Left lung (tissue), 10 donors: Measurements from ENCODE around the gene NCKAP1. TPM values are rescaled to one million over a fixed set of nuclear protein-coding genes. Genes with fewer than 3 reads are reported as not detected.

Source experiments
- ATAC-seq: fragments of 200-7000 bp; cut with Tn5 transposase; one replicate; pipeline ENCODE4 v1.9.1; 2020; ENCODE audit warnings: moderate library complexity
- DNase-seq, 4 donors: peaks; one replicate each; pipeline ENCODE4 v3.0.0-alpha.2; 2013 to 2020
- H3K27ac ChIP-seq, 2 donors: fragments of 200-600 bp; sonication (generic) in 1 of 2; one replicate each; pipeline versions ENCODE4 v1.5.0 to v1.8.0; 2020 to 2021
- H3K27me3 ChIP-seq, 2 donors: fragments of 200-600 bp; sonication (generic) in 1 of 2; one replicate each; pipeline versions ENCODE4 v1.5.0 to v1.8.0; 2020 to 2021
- H3K36me3 ChIP-seq, 2 donors: fragments of 200-600 bp; sonication (generic) in 1 of 2; one replicate each; pipeline versions ENCODE4 v1.5.0 to v1.8.0; 2020 to 2021
- H3K4me1 ChIP-seq, 2 donors: fragments of 200-600 bp; one replicate each; pipeline ENCODE4 v1.8.0; 2021
- H3K4me3 ChIP-seq, 2 donors: fragments of 200-600 bp; sonication (generic) in 1 of 2; one replicate each; pipeline versions ENCODE4 v1.5.0 to v1.8.0; 2020 to 2021; ENCODE audit warnings: mild to moderate bottlenecking in 1 of 2
- H3K9me3 ChIP-seq, 2 donors: fragments of 200-600 bp; sonication (generic) in 1 of 2; one replicate each; pipeline versions ENCODE4 v1.5.0 to v1.8.0; 2020 to 2021
- intact Hi-C, 2 donors: fragments of 100-400 bp; cut with DNase I; formaldehyde crosslinking; loops; one replicate each; pipeline versions ENCODE4 v1.11.2 to v1.14.2; 2022
- polyA plus RNA-seq, 6 donors: library from polyadenylated mRNA; unstranded; fragments of 120-200 nt; gene quantifications; one replicate each; pipeline ENCODE4 v1.2.1, GENCODE V29; 2013; ENCODE audit not compliant: insufficient read length in 6 of 6
- total RNA-seq, 2 donors: library from RNA; stranded (reverse); fragmentation: NEBNext Ultra II Directional; extraction: Animal tissue kit (Norgen Biotek cat#: 25700); gene quantifications; one replicate each; pipeline ENCODE4 v1.2.1, GENCODE V29; 2021
- TF ChIP-seq, protein P1 (sequence below), 2 donors: fragments of 200-600 bp; sonication (generic) in 1 of 2; IDR thresholded peaks; one replicate each; pipeline versions ENCODE4 v1.5.0 to v1.8.0; 2021; ENCODE audit warnings: antibody characterized with exemption in 2 of 2
- donor health status: DM: no; HTN: yes; CAD: no.
- donor health status: DM: no; HTN: no; CAD: no.

NCKAP1 gene
- total and polyA plus RNA-seq, 8 donors: 98.3 to 128 (median 117) TPM

DNA sequence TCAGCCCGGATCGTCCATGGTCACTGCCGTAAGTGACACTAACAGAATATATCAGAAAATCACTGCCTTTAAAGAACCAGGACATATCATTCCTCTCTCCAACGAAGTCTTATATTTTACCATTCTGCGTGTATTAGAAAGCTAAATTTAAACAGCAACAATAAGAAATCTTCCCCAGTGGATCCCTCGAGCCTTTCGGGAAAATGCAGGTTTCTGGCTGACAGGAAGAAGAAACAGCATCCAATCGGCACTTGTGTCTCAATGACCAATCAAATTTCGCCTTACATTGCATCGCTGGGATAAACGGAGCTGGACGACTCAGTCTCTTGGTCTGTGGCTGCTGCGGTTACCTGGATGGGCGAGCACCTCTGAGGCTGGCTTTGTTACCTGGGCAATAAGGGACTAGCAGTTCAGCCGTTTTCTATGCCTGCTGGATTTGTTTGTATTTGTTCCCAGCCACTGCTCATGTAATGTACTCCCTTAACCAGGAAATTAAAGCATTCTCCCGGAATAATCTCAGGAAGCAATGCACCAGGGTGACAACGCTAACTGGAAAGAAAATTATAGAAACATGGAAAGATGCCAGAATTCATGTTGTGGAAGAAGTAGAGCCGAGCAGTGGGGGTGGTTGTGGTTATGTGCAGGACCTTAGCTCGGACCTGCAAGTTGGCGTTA is 40.3 kb upstream of the NCKAP1 start, which contains the start of gene DUSP19:
DUSP19 (plus strand) TSS at position 284 of the 675 bp plus-strand sequence; CDS start at position 471, 187 bp downstream.
- Histone ChIP-seq H3K27ac (peak within 1 kb of the TSS; percentile 84 to 88), H3K36me3 (no peaks in the 10 kb centered on the region), H3K9me3 (no peaks in the 10 kb centered on the region), H3K27me3 (peaks cover 0 to 6% of the 10 kb centered on the region in 2 donors), H3K4me1 (peaks cover 0 to 15% of the 10 kb centered on the region in 2 donors), H3K4me3 (peak within 1 kb of the TSS; percentile 51 to 59)
- peak; percentile 98 for ATAC-seq
- intact Hi-C loops: no loop called here
- TF ChIP-seq, protein P1, sequence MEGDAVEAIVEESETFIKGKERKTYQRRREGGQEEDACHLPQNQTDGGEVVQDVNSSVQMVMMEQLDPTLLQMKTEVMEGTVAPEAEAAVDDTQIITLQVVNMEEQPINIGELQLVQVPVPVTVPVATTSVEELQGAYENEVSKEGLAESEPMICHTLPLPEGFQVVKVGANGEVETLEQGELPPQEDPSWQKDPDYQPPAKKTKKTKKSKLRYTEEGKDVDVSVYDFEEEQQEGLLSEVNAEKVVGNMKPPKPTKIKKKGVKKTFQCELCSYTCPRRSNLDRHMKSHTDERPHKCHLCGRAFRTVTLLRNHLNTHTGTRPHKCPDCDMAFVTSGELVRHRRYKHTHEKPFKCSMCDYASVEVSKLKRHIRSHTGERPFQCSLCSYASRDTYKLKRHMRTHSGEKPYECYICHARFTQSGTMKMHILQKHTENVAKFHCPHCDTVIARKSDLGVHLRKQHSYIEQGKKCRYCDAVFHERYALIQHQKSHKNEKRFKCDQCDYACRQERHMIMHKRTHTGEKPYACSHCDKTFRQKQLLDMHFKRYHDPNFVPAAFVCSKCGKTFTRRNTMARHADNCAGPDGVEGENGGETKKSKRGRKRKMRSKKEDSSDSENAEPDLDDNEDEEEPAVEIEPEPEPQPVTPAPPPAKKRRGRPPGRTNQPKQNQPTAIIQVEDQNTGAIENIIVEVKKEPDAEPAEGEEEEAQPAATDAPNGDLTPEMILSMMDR (IDR thresholded peaks at IDR 0.05): no peak
- peak; percentile 82 to 94 (median 88) for DNase-seq

DNA sequence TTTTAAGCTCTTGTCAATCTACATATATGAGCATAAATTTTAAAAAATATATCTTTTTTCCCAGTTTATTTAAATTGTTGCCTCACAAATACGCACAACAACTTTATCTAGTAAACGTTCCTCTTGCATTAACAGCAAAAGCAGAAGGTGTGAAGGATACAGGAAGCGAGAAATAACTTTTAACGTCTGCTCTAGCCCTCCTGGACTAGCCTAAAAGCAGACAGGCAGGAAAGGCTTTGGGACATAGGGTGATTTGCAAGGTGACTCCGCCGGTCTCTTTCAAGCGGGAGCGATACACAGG is 39.9 kb upstream of the NCKAP1 start:
- H3K27ac ChIP-seq: peak overlapping the region; percentile 84 to 88
- ATAC-seq: peak; percentile 79

DNA sequence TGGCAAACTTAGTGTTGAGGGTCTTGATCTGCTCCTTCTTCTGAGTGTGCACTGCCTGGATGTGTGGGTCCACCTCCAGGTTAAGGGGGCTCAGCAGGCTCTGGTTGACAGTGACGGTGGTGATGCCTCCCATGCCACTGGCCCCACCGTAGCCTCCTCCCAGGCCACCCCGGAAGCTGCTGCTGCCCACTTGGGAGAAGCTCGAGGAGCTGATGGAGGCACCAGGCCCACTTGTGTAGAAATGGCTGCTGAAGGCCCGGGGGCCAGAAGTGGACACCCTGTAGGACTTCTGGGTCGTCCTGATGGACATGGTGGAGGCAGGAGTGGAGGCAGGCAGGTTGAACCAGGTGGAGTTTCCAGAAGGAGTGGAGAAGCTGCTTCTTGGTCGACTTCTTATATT is 33.9 kb upstream of the NCKAP1 start:
- no peaks in the 10 kb centered on the region for H3K36me3 ChIP-seq
- peaks cover 0 to 4% of the 10 kb centered on the region in 2 donors for H3K9me3 ChIP-seq
- H3K27me3 ChIP-seq: peaks cover 0 to 4% of the 10 kb centered on the region in 2 donors
- ATAC-seq (no peak), DNase-seq (no peak)
- TF ChIP-seq, protein P1 (IDR thresholded peaks at IDR 0.05): no peak
- intact Hi-C loops: no loop called here
- no peak overlapping the region for H3K4me3 ChIP-seq
- H3K27ac ChIP-seq: no peak overlapping the region
- no peaks in the 10 kb centered on the region for H3K4me1 ChIP-seq

More for the DNA sequence above, 39.9 kb upstream of the NCKAP1 start:
- DNase-seq: no peak
- TF ChIP-seq, protein P1 (IDR thresholded peaks at IDR 0.05): no peak
- Histone ChIP-seq H3K4me3 (peak overlapping the region; percentile 51 to 59), H3K27me3 (peaks cover 0 to 6% of the 10 kb centered on the region in 2 donors), H3K36me3 (no peaks in the 10 kb centered on the region), H3K9me3 (no peaks in the 10 kb centered on the region), H3K4me1 (peaks cover 0 to 15% of the 10 kb centered on the region in 2 donors)
- intact Hi-C loops: no loop called here

DNA sequence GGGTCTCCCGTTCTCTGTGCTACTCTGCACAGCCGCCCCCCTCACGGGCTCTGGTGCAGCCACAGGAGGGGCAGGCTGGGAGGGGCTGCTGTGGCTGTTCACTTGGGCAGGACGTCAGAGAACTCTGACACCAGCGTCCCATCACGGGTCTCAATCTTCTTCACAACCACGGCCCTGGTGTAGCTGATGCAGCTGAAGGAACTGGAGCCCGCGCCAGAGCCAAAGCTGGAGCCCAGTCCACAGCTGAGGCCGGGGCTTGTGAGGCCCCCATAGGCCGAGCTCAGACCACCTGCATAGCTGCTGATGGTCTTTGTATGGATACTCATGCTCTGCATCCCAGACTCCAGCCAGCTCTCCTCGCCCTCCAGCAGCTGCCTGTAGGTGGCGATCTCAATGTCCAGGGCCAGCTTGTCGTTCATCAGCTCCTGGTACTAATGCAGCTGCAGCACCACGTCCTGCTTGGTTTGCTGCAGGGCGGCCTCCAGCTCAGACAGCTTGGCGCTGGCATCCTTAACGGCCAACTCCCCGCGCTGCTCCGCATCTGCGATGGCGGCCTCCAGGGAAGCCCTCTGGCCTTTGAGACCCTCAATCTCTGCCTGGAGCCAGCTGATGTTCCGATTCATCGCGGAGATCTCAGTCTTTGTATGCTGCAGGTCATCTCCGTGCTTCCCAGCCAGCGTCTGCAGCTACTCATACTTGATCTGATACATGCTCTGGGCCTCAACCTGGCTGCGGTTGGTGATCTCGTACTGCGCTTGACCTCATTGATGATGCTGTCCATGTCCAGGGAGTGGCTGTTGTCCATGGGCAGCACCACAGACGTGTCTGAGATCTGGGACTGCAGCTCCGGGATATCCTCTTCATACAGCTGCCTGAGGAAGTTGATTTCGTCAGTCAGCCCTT is 32.9 kb upstream of the NCKAP1 start:
- H3K36me3 ChIP-seq: no peaks in the 10 kb centered on the region
- DNase-seq: peak in 2 of 4 donors; percentile 17 to 68
- H3K4me1 ChIP-seq: no peaks in the 10 kb centered on the region
- no peaks in the 10 kb centered on the region for H3K27me3 ChIP-seq
- no peak overlapping the region for H3K4me3 ChIP-seq
- peak; percentile 46 for ATAC-seq
- intact Hi-C loops: no loop called here
- peaks cover 0 to 4% of the 10 kb centered on the region in 2 donors for H3K9me3 ChIP-seq
- TF ChIP-seq, protein P1 (IDR thresholded peaks at IDR 0.05): peak; percentile 46 to 52
- H3K27ac ChIP-seq: no peak overlapping the region

DNA sequence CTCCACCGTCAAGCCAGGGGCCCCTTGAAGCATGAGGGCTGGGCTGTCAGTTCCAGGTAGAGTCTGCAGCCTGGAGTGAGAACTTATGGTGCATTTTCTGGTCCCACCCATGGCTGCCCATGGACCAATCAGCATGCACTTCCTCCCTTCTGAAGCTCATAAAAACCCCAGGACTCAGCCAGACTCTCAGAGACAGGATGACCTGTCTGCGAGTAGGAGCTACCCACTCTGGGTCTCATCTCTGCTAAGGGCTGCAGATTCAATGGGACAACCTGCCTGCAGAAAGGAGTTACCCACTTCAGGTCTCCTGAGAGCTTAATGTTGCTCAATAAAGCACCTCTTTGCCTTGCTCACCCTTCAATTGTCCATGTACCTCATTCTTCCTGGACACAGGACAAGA is 30.9 kb upstream of the NCKAP1 start:
- DNase-seq (no peak), ATAC-seq (no peak)
- Histone ChIP-seq H3K27me3 (peaks cover 0 to 6% of the 10 kb centered on the region in 2 donors), H3K36me3 (no peaks in the 10 kb centered on the region), H3K27ac (no peak overlapping the region), H3K4me1 (no peaks in the 10 kb centered on the region), H3K9me3 (peaks cover 0 to 4% of the 10 kb centered on the region in 2 donors), H3K4me3 (no peak overlapping the region)
- intact Hi-C loops: no loop called here
- TF ChIP-seq, protein P1 (IDR thresholded peaks at IDR 0.05): no peak
